ENCODE results near the gene OR2C3.

OR2C3 gene

DNA sequence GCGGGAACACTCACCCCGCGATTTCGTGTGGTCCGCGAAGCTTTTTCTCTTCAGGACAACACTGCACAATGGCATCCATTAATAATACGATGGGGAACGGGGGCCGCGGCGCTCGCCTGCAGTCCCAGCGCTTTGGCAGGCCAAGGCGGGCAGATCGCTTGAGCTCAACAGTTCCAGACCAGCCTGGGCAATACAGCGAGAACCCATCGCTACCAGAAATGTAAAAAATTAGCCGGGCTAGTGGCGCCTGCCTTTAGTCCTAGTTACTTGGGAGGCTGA is 17.7 kb downstream of the OR2C3 start:
- no peak overlapping the region for H3K4me3 ChIP-seq (ENCODE audit: low read length)
- no peak for DNase-seq (ENCODE audit: low read depth)
- no peak for TF ChIP-seq CTCF (conservative IDR thresholded peaks at IDR 0.05; ENCODE audit: low read depth, low read length)

GRCh38 chr1:247517795-247518612 is 18.2 kb downstream of the OR2C3 start:
- no peak for TF ChIP-seq CTCF (conservative IDR thresholded peaks at IDR 0.05; ENCODE audit: low read depth, low read length)
- DNase-seq (ENCODE audit: low read depth): no peak
- no peak overlapping the region for H3K4me3 ChIP-seq (ENCODE audit: low read length)

GRCh38 chr1:247506831-247507230 is 29.4 kb downstream of the OR2C3 start:
- TF ChIP-seq CTCF (conservative IDR thresholded peaks at IDR 0.05; ENCODE audit: low read depth, low read length): no peak
- DNase-seq (ENCODE audit: low read depth): no peak
- H3K4me3 ChIP-seq (ENCODE audit: low read length): no peak overlapping the region

GRCh38 chr1:247500865-247501264 is 35.4 kb downstream of the OR2C3 start:
- H3K4me3 ChIP-seq (ENCODE audit: low read length): no peak overlapping the region
- no peak for TF ChIP-seq CTCF (conservative IDR thresholded peaks at IDR 0.05; ENCODE audit: low read depth, low read length)
- no peak for DNase-seq (ENCODE audit: low read depth)

GRCh38 chr1:247496581-247497285 is 39.5 kb downstream of the OR2C3 start:
- no peak for DNase-seq (ENCODE audit: low read depth)
- TF ChIP-seq CTCF (conservative IDR thresholded peaks at IDR 0.05; ENCODE audit: low read depth, low read length): no peak
- H3K4me3 ChIP-seq (ENCODE audit: low read length): no peak overlapping the region

GRCh38 chr1:247494767-247495166 is 41.5 kb downstream of the OR2C3 start:
- no peak for TF ChIP-seq CTCF (conservative IDR thresholded peaks at IDR 0.05; ENCODE audit: low read depth, low read length)
- no peak overlapping the region for H3K4me3 ChIP-seq (ENCODE audit: low read length)
- no peak for DNase-seq (ENCODE audit: low read depth)

GRCh38 chr1:247493106-247493505 is 43.1 kb downstream of the OR2C3 start:
- TF ChIP-seq CTCF (conservative IDR thresholded peaks at IDR 0.05; ENCODE audit: low read depth, low read length): no peak
- no peak for DNase-seq (ENCODE audit: low read depth)
- H3K4me3 ChIP-seq (ENCODE audit: low read length): no peak overlapping the region

All from retinal pigment epithelial cell (primary cell).